GM10847 (cell line): ENCODE measurements around the gene MYOZ2.

Experiments used
- POLR2A ChIP-seq: IDR thresholded peaks from 2 replicates; pipeline ENCODE4 v1.6.1; 2011; ENCODE audit not compliant: insufficient read length; ENCODE audit errors: extremely low read depth

The MYOZ2 gene

GRCh38 chr4:119212234-119212963 is 76.8 kb downstream of the MYOZ2 start, which contains the start of gene USP53:
TSS of gene USP53 (plus strand) at chr4:119212713. CDS start at chr4:119239760, 27,047 bp downstream.
- TF ChIP-seq POLR2A, result peak; percentile 67

DNA sequence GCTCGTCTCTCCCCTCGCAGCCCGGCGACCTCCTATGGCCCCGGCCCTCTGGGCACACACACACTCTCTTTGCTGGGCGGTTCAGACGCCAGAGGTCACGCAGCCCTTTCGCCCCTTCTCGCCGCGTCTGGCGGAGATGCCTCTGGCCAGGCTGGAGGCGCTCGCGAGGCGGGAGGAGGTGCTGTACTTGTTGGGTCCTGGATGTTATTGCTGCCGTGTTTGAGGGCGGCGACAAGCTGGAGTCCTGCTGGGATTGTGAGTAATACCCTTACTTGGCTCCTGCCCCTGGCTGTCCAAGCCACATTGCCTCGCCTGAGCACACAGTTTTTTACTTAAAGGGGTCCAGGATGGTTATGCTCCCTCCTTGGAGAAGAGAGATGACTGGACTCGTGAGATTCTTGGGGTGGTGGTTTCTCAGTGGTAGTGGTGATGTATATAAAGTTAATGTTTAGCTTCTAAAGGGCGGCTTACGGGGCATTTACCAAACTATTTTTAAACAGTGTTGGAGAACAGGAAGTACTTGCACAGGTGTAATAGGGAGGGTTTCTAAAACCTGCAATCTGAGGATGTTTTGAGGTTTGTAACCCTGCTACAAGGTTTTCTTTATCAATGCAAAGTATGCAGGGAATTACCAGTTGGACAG is 77.5 kb downstream of the MYOZ2 start:
- no peak for TF ChIP-seq POLR2A

- TF ChIP-seq POLR2A, result no peak
Observed at GRCh38 chr4:119218093-119218492, 82.5 kb downstream of the MYOZ2 start.

DNA sequence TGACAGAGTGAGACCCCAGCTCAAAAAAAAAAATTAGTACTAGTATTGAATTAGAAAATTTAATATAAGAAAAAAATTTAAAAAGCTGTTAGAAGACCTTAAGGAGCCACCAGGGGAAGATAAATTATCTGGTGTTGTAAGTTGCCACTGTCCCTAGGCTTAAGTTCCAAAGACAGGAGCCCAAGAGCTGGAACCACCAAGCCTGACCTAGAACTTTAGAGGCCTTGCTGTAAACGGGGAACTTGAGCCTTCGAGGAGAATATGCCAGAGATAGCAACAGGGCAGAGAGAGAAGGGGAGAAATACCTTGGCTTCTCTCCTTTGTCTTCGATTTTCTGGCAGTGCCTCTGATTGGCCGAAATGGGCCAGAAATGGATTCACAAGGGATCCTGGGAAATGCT is 85.8 kb downstream of the MYOZ2 start:
- TF ChIP-seq POLR2A, result no peak

- no peak for TF ChIP-seq POLR2A
Observed at GRCh38 chr4:119227690-119228089, 92.1 kb downstream of the MYOZ2 start.

GRCh38 chr4:119228406-119228805 is 92.8 kb downstream of the MYOZ2 start:
- no peak for TF ChIP-seq POLR2A

- no peak for TF ChIP-seq POLR2A
Observed at GRCh38 chr4:119229908-119230687, 94.5 kb downstream of the MYOZ2 start.

- TF ChIP-seq POLR2A, result no peak
Observed at GRCh38 chr4:119231491-119231890, 95.9 kb downstream of the MYOZ2 start.

- TF ChIP-seq POLR2A, result no peak
Observed at GRCh38 chr4:119232286-119232685, 96.7 kb downstream of the MYOZ2 start.

GRCh38 chr4:119233191-119233590 is 97.6 kb downstream of the MYOZ2 start:
- no peak for TF ChIP-seq POLR2A

- TF ChIP-seq POLR2A, result no peak
Observed at GRCh38 chr4:119233750-119234149, 98.1 kb downstream of the MYOZ2 start.

DNA sequence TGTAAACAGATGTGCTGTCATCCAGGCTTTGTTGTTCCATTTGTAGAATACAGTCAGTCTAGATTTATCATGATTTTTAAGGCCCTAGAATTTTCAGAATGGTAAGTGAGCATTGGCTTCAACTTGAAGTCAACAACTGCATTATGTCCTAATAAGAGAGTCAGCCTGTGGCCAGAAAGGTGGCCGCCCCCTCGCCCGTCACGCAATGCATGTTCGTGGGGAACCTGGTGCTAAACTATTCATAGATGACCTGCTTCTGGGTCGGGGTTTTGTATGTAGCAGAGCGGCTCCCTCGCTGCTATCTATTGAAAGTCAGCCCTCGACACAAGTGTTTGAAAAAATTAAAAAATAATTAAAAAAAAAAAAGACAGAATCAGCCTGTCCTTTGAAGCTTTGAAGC is 101.6 kb downstream of the MYOZ2 start:
- TF ChIP-seq POLR2A, result no peak
